IPS-15b (cell line): ENCODE data around the gene PDPK1.
"Not testable (repeated sequence)": the region's sequence is repeated elsewhere in the genome, so short reads cannot be mapped to it uniquely, and the experiment has no call there.

ENCODE experiments used
- H3K27me3 ChIP-seq: one replicate; pipeline ENCODE4 v1.6.1; 2013; ENCODE audit warnings: low read length; ENCODE audit not compliant: control insufficient read depth, insufficient read depth
- H3K36me3 ChIP-seq: one replicate; pipeline ENCODE4 v1.6.1; 2013; ENCODE audit warnings: low read length; ENCODE audit not compliant: control insufficient read depth, insufficient read depth
- H3K4me1 ChIP-seq: one replicate; pipeline ENCODE4 v1.6.1; 2013; ENCODE audit warnings: mild to moderate bottlenecking, low read length; ENCODE audit not compliant: control insufficient read depth, insufficient read depth
- H3K4me3 ChIP-seq: one replicate; pipeline ENCODE4 v1.5.1; 2013; ENCODE audit warnings: low read depth, low read length
- H3K9ac ChIP-seq: one replicate; pipeline ENCODE4 v1.6.1; 2013; ENCODE audit warnings: low read depth, mild to moderate bottlenecking, low read length
- H3K9me3 ChIP-seq: one replicate; pipeline ENCODE4 v1.6.1; 2013; ENCODE audit warnings: mild to moderate bottlenecking, low read length; ENCODE audit not compliant: control insufficient read depth, insufficient read depth

The PDPK1 gene

DNA sequence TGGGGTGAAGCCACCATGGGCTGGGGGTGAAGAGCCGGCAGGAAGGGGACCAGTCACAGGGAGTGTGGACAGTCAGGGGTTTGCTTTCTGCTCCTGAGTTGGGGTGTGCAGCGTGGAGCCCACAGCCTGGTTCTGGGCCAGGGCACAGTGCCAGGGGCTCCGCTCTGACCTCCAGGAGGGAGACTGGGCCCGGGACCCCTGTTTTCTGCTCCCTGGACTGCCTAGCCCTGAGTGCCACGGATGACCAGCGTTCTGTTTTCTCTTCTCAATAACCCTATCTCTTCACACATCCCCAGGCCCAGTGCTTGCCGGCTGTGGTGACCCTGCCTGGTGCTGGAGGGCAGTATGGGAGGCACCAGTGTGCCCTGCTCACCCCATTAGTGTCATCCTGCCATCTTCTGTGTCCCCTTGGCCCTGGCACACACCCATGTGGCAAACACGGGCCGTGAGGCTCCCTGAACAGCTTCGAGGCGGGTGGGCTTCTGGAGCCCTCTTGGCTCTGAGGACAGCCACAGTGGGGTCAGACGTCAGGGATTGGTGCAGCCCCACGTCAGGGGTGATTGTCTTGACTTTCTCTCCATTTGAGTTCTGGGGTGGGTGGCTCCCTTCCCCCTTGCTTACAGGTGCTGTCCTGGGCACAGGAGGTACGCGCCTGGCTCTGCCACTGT is 7.7 kb upstream of the PDPK1 start:
- no peak overlapping the region for H3K9ac ChIP-seq
- H3K4me3 ChIP-seq: no peak overlapping the region
- H3K36me3 ChIP-seq: peaks cover 29% of the 10 kb centered on the region
- no peaks in the 10 kb centered on the region for H3K4me1 ChIP-seq
- H3K9me3 ChIP-seq: no peaks in the 10 kb centered on the region
- no peaks in the 10 kb centered on the region for H3K27me3 ChIP-seq

DNA sequence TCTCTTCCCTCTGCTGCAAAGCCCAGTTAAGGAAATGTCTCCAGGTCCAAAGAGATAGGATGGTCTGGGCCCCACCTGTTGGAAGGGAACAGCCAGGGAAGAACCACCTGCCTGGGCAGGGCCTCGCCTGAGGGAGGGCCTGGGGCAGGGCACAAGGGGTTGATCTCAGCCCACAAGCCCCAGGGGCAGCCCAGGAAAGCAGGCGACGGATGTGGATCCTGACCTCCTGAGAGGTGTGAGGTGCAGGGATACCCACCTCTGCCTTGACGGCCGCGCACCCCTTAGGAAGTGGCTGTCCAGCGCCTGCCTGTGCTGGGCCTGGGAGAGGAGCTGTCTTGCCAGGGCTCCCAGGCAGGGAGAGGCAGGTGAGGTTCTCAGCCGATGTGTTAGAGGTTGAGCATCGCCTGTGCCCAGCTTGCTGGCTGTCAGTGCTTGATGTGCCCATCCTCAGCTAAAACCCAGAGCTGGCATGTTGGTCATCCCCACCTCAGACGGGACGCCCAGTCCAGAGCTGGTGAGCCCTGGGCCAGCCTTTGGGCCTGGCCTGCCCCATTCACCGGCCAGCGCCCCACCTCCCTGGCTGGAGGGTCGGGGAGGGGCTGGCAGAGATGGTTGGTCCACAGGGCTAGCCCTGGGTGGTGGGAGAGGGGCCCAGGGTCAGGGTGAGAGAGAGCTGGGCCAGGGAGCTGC is 7.0 kb upstream of the PDPK1 start:
- H3K9ac ChIP-seq: no peak overlapping the region
- H3K4me3 ChIP-seq: peak overlapping the region; percentile 71
- H3K27me3 ChIP-seq: no peaks in the 10 kb centered on the region
- peaks cover 29% of the 10 kb centered on the region for H3K36me3 ChIP-seq
- H3K4me1 ChIP-seq: no peaks in the 10 kb centered on the region
- H3K9me3 ChIP-seq: no peaks in the 10 kb centered on the region

DNA sequence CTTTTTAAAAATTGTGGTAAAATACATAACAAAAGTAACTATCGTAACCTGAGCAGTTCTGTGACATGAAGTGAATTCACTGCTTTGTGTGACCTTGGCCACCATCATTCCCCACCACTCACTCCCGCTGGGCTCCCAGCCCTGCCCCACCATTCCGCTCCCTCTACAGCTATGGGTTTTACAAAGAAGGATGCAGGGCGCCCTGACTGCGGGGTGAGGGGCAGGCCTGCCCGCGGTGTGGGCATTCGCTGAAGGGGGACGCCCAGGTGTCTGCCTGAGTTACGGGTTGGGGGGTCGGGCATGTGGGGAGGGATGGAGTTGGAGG is 6.5 kb upstream of the PDPK1 start, which contains the start of gene CEMP1:
CEMP1 (minus strand) TSS at position 38 of the 325 bp plus-strand sequence. CDS start 335 bp downstream, outside the sequence.
- Histone ChIP-seq H3K9me3 (no peaks in the 10 kb centered on the region), H3K9ac (peak within 1 kb of the TSS; percentile 79), H3K4me1 (no peaks in the 10 kb centered on the region), H3K27me3 (no peaks in the 10 kb centered on the region), H3K36me3 (peaks cover 29% of the 10 kb centered on the region), H3K4me3 (peak within 1 kb of the TSS; percentile 76)

DNA sequence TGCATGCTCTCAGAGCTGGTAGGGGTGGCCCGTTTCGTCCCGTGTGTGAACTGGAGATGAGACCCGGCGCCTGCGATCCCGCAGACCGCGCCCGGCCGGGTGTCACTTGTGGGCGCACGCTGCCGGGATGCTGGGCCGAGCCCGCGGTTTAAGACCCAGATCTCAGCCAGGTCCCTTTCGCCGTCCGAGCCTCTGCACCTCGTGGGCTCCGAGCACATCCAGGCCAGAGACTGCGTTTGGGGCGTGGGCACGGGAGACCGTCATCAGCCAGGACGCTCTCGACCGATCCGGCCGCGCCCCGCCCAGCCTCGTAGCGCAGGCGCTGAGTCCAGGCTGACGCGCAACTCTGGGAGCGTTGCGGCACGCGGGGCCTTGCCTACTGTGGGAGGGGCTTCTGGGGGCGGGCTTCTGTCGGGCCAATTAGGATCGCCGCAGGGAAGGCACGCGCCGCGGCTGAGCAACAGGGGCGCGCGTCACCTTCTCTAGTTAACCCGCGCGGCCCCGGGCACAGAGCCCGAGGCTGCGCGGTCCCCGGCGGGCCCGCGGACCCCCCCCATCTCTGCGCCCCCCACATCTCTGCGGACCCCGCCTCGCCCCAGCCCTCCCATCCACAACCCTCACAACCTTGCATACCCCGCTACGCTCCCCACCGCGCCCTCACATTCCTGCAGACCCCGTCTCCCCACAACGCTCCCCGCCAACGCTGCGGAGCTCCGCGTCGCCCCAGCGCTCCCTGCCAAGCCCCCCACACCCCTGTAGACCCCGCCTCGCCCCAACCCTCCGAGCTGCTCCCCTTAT is 5.9 kb upstream of the PDPK1 start:
- no peaks in the 10 kb centered on the region for H3K9me3 ChIP-seq
- H3K4me3 ChIP-seq: peak overlapping the region; percentile 76
- H3K36me3 ChIP-seq: peaks cover 26% of the 10 kb centered on the region
- H3K9ac ChIP-seq: peak overlapping the region; percentile 79
- H3K4me1 ChIP-seq: no peaks in the 10 kb centered on the region
- no peaks in the 10 kb centered on the region for H3K27me3 ChIP-seq

DNA sequence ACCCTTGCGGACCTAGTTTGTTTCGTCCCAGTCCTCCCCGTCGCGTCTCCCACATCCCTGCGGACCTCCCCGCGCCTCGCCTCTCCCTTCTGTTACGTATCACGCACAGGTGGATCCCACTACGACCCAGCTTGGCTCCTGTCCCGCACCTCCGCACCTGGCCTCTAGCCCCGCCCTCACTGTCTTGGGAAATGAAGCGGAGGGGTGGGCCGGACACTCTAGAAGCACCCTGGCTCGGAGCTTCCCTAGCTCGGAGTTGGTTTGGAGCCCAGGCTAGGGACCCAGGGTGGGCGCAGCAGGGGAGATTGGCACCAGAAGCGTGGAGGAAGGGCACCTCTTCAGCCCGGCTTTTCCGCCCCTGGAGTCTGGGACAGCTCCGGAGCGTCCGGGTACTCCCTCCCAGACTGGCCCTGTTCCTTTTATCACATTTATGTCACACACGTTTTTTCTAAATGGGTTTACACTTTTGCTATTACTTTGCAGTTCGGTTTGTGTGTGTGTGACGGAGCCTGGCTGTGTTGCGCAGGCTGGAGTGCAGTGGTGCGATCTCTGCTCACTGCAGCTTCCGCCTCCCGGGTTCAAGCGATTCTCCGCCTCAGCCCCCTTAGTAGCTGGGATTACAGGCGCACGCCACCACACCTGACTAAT is 5.2 kb upstream of the PDPK1 start:
- Histone ChIP-seq H3K9me3 (no peaks in the 10 kb centered on the region), H3K4me1 (no peaks in the 10 kb centered on the region), H3K36me3 (peaks cover 24% of the 10 kb centered on the region), H3K4me3 (peak overlapping the region; percentile 76), H3K27me3 (no peaks in the 10 kb centered on the region), H3K9ac (peak overlapping the region; percentile 79)

DNA sequence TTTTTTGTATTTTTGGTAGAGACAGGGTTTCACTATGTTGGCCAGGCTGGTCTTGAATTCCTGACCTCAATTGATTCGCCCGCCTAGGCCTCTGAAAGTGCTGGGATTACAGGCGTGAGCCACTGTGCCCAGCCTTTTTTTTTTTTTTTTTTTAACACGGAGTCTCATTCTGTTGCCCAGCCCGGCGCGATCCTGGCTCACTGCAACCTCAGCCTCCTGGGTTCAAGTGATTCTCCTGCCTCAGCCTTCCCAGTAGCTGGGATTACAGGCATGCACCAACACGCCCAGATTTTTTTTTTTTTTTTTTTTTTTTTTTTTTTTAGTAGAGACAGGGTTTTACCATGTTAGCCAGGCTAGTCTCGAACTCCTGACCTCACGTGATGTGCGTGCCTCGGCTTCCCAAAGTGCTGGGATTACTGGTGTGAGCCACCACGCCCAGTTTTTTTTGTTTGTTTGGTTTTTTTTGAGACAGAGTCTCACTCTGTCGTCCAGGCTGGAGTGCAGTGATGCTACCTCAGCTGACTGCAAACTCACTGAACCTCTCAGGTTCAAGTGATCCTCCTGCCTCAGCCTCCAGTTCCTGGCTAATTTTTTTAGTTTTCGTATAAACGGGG is 4.6 kb upstream of the PDPK1 start:
- Histone ChIP-seq H3K4me3 (peak overlapping the region; percentile 76), H3K36me3 (peaks cover 19% of the 10 kb centered on the region)
- not testable (repeated sequence) for H3K4me1 ChIP-seq, H3K27me3 ChIP-seq, H3K9ac ChIP-seq, H3K9me3 ChIP-seq

DNA sequence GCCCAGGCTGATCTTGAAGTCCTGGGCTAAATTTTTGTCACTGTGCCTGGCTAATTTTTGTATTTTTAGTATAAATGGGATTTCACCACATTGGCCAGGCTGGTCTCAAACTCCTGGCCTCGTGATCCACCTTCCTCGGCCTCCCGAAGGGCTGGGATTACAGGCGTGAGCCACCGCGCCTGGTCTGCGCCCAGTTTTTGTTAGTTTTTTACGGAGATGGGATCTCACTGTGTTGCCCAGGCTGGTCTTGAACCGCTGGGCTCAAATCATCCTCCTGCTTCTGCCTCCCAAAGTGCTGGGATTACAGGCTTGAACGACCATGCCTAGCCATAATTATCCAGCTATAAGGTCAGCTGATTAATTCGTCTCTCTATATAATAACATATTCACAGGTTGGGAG is 3.9 kb upstream of the PDPK1 start:
- no peaks in the 10 kb centered on the region for H3K4me1 ChIP-seq
- peaks cover 13% of the 10 kb centered on the region for H3K36me3 ChIP-seq
- H3K4me3 ChIP-seq: no peak overlapping the region
- H3K27me3 ChIP-seq: no peaks in the 10 kb centered on the region
- H3K9me3 ChIP-seq: no peaks in the 10 kb centered on the region
- H3K9ac ChIP-seq: no peak overlapping the region

DNA sequence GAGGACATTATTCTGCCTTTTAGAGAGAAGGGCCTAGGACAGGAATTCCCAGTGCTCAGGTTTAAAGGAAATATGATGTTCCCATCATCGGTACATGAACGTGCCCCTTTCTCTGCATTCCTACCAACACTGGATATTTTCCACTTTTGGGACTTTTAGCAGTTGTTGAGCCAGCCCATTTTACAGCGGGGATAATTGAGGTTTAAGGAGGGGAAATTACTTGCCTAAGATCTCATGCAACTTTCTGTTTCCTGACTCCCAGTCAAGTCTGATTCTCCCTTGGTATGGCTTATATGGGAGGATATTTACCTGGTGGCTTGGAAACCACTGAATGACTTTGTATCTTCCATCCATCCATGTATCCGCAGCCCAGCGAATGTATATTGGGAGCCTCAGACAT is 3.5 kb upstream of the PDPK1 start:
- not testable (repeated sequence) for H3K4me1 ChIP-seq, H3K9ac ChIP-seq, H3K27me3 ChIP-seq, H3K9me3 ChIP-seq, H3K4me3 ChIP-seq, H3K36me3 ChIP-seq

DNA sequence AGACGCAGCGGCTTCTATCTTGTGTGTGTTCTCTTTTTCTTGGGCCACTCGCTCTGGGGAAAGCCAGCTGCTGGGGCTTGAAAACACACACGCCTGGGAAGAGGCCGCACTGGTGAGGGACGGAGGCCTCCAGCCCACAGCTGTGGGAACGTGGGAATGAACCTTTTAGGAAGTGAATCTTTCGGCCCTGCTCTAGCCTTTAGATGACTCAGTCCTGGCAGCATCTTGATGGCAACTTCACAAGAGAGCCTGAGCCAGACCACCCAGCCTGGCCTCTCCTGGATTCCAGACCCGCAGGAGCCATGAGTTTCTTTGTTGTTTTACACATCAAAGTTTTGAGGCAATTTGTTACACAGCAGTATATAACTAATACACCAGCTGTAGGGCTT is 2.2 kb upstream of the PDPK1 start:
- Histone ChIP-seq H3K36me3 (peaks cover under 1% of the 10 kb centered on the region), H3K9ac (no peak overlapping the region), H3K27me3 (no peaks in the 10 kb centered on the region), H3K4me1 (no peaks in the 10 kb centered on the region), H3K9me3 (no peaks in the 10 kb centered on the region), H3K4me3 (no peak overlapping the region)

DNA sequence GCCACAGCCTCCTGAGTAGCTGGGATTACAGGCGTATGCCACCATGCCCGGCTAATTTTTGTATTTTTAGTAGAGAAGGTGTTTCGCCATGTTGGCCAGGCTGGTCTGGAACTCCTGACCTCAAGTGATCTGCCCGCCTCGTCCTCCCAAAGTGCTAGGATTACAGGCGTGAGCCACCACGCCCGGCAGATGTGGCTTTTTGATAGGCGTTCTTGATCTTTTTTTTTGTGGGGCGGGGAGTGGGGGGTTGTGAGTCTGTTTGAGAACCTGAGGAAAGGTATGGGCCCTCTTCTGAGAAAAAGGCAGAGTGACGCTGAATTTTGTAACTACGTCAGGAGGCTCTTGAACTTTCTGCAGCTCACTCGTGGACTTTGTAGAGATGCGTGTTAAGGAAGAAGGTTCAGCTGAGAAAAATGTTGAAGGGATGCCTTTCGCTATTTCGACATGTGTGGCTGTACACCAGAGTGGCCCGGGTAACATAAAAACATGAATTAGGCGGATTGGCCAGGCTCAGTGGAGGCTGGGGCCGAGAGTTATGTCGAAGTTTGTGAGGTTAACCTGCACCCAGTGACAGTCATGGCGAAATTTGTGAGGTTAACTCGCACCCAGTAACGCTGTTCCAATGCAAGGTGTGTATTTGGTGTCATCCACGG is 1.5 kb downstream of the PDPK1 start:
- not testable (repeated sequence) for H3K4me1 ChIP-seq, H3K36me3 ChIP-seq, H3K4me3 ChIP-seq, H3K9me3 ChIP-seq, H3K27me3 ChIP-seq, H3K9ac ChIP-seq

DNA sequence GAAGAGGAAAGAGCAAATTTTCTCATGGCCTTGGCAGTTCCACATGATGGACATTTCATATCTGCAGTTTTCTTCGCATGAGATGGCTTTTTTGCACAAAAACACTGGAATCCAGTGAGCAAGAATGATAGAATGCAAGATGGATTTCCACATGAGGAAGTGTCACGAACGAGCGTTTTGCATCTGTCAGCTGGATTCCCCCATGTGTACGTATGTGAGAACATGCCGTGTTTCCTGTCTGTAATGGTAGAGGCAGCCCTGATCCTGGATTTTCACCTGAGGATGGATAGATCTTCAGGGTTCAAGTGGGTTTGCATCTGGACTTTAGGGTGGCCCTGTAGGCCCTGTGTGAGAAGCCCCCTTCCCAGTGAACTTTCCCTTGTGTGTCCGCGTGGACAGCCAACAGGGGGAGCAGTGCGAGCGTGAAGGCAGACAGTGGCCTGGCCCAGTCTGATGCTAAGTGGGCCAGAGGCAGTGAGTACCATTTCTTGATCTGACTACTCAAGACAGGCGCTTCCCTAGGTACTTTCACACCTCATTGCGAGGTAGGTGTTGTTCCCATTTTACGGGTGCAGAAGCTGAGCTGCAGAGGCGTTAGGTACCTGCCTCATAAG is 2.1 kb downstream of the PDPK1 start:
- H3K4me1 ChIP-seq, H3K4me3 ChIP-seq, H3K9me3 ChIP-seq, H3K36me3 ChIP-seq, H3K27me3 ChIP-seq, H3K9ac ChIP-seq: not testable (repeated sequence)
